Psoas muscle (tissue), 8 donors: ENCODE measurements around the gene COLGALT1. TPM values are rescaled to one million over a fixed set of nuclear protein-coding genes. Genes with fewer than 3 reads are reported as not detected.

Experiments used
- ATAC-seq, 4 donors: fragments of 200-7000 bp; cut with Tn5 transposase; one replicate each; pipeline ENCODE4 v1.9.1; 2020; ENCODE audit warnings: moderate library complexity in 3 of 4, mild to moderate bottlenecking in 2 of 4
- DNase-seq, 2 donors: peaks; one replicate each; pipeline ENCODE4 v3.0.0-alpha.2; 2020
- H3K27ac ChIP-seq: fragments of 200-600 bp; one replicate; pipeline ENCODE4 v1.8.0; 2022
- H3K27me3 ChIP-seq, 3 donors: fragments of 200-600 bp in 1 of 3; one replicate each; pipeline versions ENCODE4 v1.6.1 to v1.8.0; 2013 to 2022; ENCODE audit warnings: low read length in 2 of 3, mild to moderate bottlenecking in 2 of 3, moderate library complexity in 1 of 3; ENCODE audit not compliant: insufficient read depth in 3 of 3
- H3K36me3 ChIP-seq, 2 donors: fragments of 200-600 bp in 1 of 2; one replicate each; pipeline versions ENCODE4 v1.6.1 to v1.8.0; 2013 to 2022; ENCODE audit warnings: low read depth in 1 of 2, mild to moderate bottlenecking in 1 of 2, moderate library complexity in 1 of 2; ENCODE audit not compliant: insufficient read depth in 1 of 2
- H3K4me1 ChIP-seq: fragments of 200-600 bp; one replicate; pipeline ENCODE4 v1.8.0; 2022
- H3K4me3 ChIP-seq: fragments of 200-600 bp; one replicate; pipeline ENCODE4 v1.8.0; 2022; ENCODE audit warnings: mild to moderate bottlenecking
- H3K9me3 ChIP-seq: fragments of 200-600 bp; one replicate; pipeline ENCODE4 v1.8.0; 2022
- WGBS, 3 donors: extraction: QIAGEN DNeasy Blood & Tissue Kit; methylation state at CpG; one replicate each; pipeline versions ENCODE4 v1.1.6 to v1.1.7; 2013; 5-methylcytosine and 5-hydroxymethylcytosine counted together
- intact Hi-C, 2 donors: fragments of 100-400 bp; cut with DNase I; formaldehyde crosslinking; loops; one replicate each; pipeline versions ENCODE4 v1.11.0 to v1.14.2; 2022
- polyA plus RNA-seq, 3 donors: library from polyadenylated mRNA; stranded (reverse); fragments of 200-250 nt; gene quantifications; one replicate each; pipeline ENCODE4 v1.2.3, GENCODE V29; 2013
- total RNA-seq, 4 donors: library from RNA; stranded (reverse); fragmentation: NEBNext Ultra II Directional in 2 of 4; extraction: Animal tissue kit (Norgen Biotek cat#: 25700) in 2 of 4; gene quantifications; one replicate each; pipeline versions ENCODE4 v1.2.1 to v1.2.4, GENCODE V29; 2021 to 2023
- TF ChIP-seq, protein P1 (sequence below): fragments of 200-600 bp; IDR thresholded peaks from one replicate; pipeline ENCODE4 v1.8.0; 2022; ENCODE audit warnings: antibody characterized with exemption
- donor health status: healthy with polysubstance abuse.
- donor health status: DM: no; HTN: no; CAD: no; lungs with moderate emphysema.
- donor health status: Bipolar disorder and iron deficiency.
- donor health status: healthy.
- donor health status: DM: yes; HTN: yes; CAD: no.
- donor health status: DM: no; HTN: no; CAD: no.
- donor health status: DM: no; HTN: no; CAD: no.
- donor health status: DM: yes; HTN: yes; CAD: no.

The COLGALT1 gene
- total and polyA plus RNA-seq, 7 donors = 15.3 to 34.8 (median 21.5) TPM

DNA sequence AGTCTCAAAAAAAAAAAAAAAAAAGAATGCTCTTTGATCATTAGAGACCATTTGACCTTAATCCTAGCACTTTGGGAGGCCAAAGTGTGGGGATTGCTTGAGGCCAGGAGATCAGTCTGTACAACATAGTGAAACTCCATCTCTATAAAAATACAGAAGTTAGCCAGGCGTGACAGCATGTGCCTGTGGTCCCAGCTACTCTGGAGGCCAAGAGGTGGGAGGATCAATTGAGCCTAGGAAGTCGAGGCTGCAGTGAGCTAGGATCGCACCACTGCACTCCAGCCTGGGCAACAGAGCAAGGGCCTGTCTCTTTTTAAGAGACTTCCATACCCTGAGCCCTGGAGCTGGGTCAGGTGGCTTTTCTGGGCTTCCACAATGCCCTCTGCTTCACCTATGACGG, 11.5 kb upstream of the COLGALT1 start:
- DNase-seq = no peak
- Histone ChIP-seq H3K9me3 (no peaks in the 10 kb centered on the region), H3K4me3 (no peak overlapping the region), H3K27ac (no peak overlapping the region), H3K4me1 (peaks cover 2% of the 10 kb centered on the region), H3K27me3 (no peaks in the 10 kb centered on the region), H3K36me3 (no peaks in the 10 kb centered on the region)
- WGBS, 3 donors = 67 to 72% (median 71%) methylated on average over 4 of the region's 4 CpGs
- ATAC-seq = no peak
- intact Hi-C loops = no loop called here
- TF ChIP-seq, protein P1, sequence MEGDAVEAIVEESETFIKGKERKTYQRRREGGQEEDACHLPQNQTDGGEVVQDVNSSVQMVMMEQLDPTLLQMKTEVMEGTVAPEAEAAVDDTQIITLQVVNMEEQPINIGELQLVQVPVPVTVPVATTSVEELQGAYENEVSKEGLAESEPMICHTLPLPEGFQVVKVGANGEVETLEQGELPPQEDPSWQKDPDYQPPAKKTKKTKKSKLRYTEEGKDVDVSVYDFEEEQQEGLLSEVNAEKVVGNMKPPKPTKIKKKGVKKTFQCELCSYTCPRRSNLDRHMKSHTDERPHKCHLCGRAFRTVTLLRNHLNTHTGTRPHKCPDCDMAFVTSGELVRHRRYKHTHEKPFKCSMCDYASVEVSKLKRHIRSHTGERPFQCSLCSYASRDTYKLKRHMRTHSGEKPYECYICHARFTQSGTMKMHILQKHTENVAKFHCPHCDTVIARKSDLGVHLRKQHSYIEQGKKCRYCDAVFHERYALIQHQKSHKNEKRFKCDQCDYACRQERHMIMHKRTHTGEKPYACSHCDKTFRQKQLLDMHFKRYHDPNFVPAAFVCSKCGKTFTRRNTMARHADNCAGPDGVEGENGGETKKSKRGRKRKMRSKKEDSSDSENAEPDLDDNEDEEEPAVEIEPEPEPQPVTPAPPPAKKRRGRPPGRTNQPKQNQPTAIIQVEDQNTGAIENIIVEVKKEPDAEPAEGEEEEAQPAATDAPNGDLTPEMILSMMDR = no peak

DNA sequence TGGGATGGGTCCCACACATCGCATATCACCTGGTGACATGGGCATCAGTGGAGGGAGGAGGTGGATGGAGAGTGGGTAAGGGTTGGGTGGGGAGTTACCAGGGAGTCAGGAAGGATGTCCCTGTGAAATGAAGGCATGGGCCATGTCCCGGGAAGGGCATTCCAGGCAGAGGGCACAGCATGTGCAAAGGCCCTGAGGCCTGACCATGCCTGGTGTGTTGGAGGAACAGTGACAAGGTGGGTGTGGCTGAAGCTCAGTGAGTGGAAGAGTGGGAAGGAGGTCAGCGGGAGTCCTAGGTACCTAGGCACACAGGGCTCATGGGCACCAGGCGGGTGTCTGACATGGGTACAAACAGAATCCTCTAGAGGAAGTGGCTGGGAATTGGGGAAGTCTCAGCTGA, 11.0 kb upstream of the COLGALT1 start:
- Histone ChIP-seq H3K36me3 (no peaks in the 10 kb centered on the region), H3K4me3 (no peak overlapping the region), H3K9me3 (no peaks in the 10 kb centered on the region), H3K27me3 (no peaks in the 10 kb centered on the region), H3K27ac (no peak overlapping the region), H3K4me1 (no peaks in the 10 kb centered on the region)
- TF ChIP-seq, protein P1 = no peak
- no peak for DNase-seq
- intact Hi-C loops = no loop called here
- WGBS, 3 donors = 81 to 99% (median 97%) methylated on average over 4 of the region's 4 CpGs
- no peak for ATAC-seq

DNA sequence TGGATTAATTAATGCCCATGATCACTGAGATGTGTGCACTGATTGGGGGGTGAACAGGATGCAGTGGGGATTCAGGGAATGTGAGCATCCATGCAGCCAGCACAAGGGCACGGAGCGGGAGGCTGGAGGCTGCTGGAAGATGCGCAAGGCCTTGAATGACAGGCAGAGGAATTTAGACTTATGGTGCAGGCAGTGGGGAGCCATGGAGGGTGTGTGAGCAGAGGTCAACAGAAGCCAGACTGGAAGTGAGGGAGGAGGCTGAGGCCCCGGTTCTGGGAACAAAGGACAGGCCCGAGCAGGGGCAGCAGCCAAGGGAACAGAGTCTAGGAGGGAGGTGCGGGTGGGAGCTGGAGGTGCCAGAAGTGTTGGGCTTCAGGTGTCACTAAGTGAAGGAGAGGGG, 7.3 kb upstream of the COLGALT1 start:
- Histone ChIP-seq H3K27me3 (no peaks in the 10 kb centered on the region), H3K36me3 (no peaks in the 10 kb centered on the region), H3K27ac (no peak overlapping the region), H3K4me1 (peaks cover 5% of the 10 kb centered on the region), H3K9me3 (no peaks in the 10 kb centered on the region), H3K4me3 (no peak overlapping the region)
- intact Hi-C loops = no loop called here
- DNase-seq (no peak), ATAC-seq (no peak)
- TF ChIP-seq, protein P1 = no peak
- WGBS, 3 donors = 83 to 85% (median 83%) methylated on average over 6 of the region's 6 CpGs

DNA sequence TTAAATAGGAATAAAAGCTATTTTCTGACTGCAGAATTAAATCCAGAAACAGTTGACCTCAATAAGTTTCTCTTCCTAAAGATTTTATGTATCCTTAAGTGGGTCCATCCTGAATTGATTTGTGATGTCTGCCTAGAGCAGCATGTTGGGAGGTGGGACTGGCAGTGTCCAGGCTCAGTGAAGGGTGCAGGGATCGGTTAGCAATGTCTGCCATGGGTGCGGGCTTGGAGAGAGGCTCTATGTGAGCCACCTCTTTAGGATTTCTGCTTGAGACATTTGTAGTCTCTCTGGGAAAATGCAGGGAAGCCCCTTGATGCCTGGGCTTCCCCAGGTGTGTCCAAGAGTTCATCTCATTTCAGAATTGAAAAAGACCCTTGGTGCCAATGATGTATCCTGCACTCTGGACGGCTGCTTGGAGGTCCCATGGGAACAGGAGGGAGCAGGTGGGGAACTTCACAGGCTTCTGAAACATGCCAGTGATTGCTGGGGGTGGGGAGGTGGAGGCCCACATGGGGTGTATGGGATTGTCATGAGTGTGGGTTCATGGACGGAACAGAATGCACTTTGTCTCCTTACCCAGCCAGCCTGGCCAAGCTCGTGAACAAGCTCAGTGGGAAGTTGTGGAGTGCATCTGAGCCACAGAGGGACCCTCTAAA, 6.2 kb upstream of the COLGALT1 start:
- intact Hi-C loops = no loop called here
- Histone ChIP-seq H3K9me3 (no peaks in the 10 kb centered on the region), H3K27me3 (no peaks in the 10 kb centered on the region), H3K4me1 (peaks cover 12% of the 10 kb centered on the region), H3K27ac (no peak overlapping the region), H3K4me3 (no peak overlapping the region), H3K36me3 (no peaks in the 10 kb centered on the region)
- no peak for ATAC-seq
- TF ChIP-seq, protein P1 = no peak
- no peak for DNase-seq
- 60 to 82% (median 66%) methylated on average over 5 of the region's 5 CpGs for WGBS, 3 donors
